NCI-H69 (cell line): Measurements from ENCODE around the gene BTBD10.

Source experiments
- DNase-seq: peaks from one replicate; lab custom pipeline; 2025; lab: John Stamatoyannopoulos, UW

BTBD10 gene

GRCh38 chr11:13338427-13339069 lies 124.5 kb downstream of the BTBD10 start:
- DNase-seq, result peak; percentile 34

- DNase-seq, result peak; percentile 34
These were observed 125.0 kb downstream of the BTBD10 start for GRCh38 chr11:13338019-13338426.
